Spleen (tissue), 7 donors: ENCODE data around the gene GPT2.

Experiments
- CTCF ChIP-seq, 11 experiments: fragments of 200-600 bp in 7 of 11; fragments of 450-650 bp in 4 of 11; sonication (generic) in 4 of 11; IDR thresholded peaks in 8 of 11; conservative IDR thresholded peaks in 3 of 11; 1 replicate in 7 of 11; 2 replicates in 4 of 11; pipeline versions ENCODE4 v1.4.0 to v1.8.0; 2016 to 2021; ENCODE audit warnings: antibody characterized with exemption in 11 of 11, inconsistent platforms in 4 of 11, mild to moderate bottlenecking in 1 of 11
- POLR2A ChIP-seq, 3 donors: fragments of 450-650 bp; IDR thresholded peaks; one replicate each; pipeline ENCODE4 v1.5.1; 2017; ENCODE audit warnings: antibody characterized with exemption in 3 of 3, mild to moderate bottlenecking in 1 of 3
- donor health status: DM: no; HTN: no; CAD: no; lungs with moderate emphysema.
- donor health status: DM: no; HTN: no; CAD: no.
- donor health status: DM: no; HTN: no; CAD: no.

GRCh38 chr16:46836534-46837530, 47.3 kb upstream of the GPT2 start:
- TF ChIP-seq CTCF (IDR thresholded peaks at IDR 0.05 in 8 of 11, conservative IDR thresholded peaks at IDR 0.05 in 3 of 11) (no peak), POLR2A (IDR thresholded peaks at IDR 0.05) (no peak)
